Chondrocyte (in vitro differentiated cells): ENCODE measurements around the gene DUS2. TPM values are rescaled to one million over a fixed set of nuclear protein-coding genes. Genes with fewer than 3 reads are reported as not detected.
"Not testable (repeated sequence)": the region's sequence is repeated elsewhere in the genome, so short reads cannot be mapped to it uniquely, and the experiment has no call there.

Source experiments
- DNase-seq: peaks from one replicate; pipeline ENCODE4 v3.0.0; 2021; ENCODE audit warnings: mixed read lengths, low spot score
- H3K27ac Mint-ChIP-seq: one replicate; pipeline ENCODE4 v1.8.0; 2021; ENCODE audit warnings: mild to moderate bottlenecking, moderate library complexity, mixed read lengths; ENCODE audit not compliant: unreplicated experiment
- H3K27me3 Mint-ChIP-seq: 2 replicates; pipeline ENCODE4 v1.8.0; 2021; ENCODE audit warnings: low read depth, mixed read lengths
- H3K36me3 Mint-ChIP-seq: 2 replicates; pipeline ENCODE4 v1.8.0; 2021; ENCODE audit warnings: low read depth, mixed read lengths
- H3K4me1 Mint-ChIP-seq: 2 replicates; pipeline ENCODE4 v1.8.0; 2021; ENCODE audit warnings: low read depth, mild to moderate bottlenecking, mixed read lengths
- H3K4me3 Mint-ChIP-seq: one replicate; pipeline ENCODE4 v1.8.0; 2021; ENCODE audit warnings: mild to moderate bottlenecking, moderate library complexity, mixed read lengths; ENCODE audit not compliant: unreplicated experiment
- H3K9me3 Mint-ChIP-seq: 2 replicates; pipeline ENCODE4 v1.8.0; 2021; ENCODE audit warnings: low read depth, mixed read lengths
- CTCF ChIP-seq: fragments of 200-600 bp; sonication (generic); IDR thresholded peaks from 2 replicates; pipeline ENCODE4 v1.5.0; 2021; ENCODE audit warnings: antibody characterized with exemption, mild to moderate bottlenecking, moderate library complexity
- total RNA-seq: library from RNA; stranded (reverse); gene quantifications from 3 replicates; pipeline ENCODE4 v1.2.1, GENCODE V29; 2021

The DUS2 gene
- total RNA-seq, 1 donor from 2014 or later: 12.2 TPM

- Mint-ChIP-seq H3K27ac (no peak overlapping the region), H3K4me3 (no peak overlapping the region), H3K4me1 (peaks cover 2% of the 10 kb centered on the region), H3K27me3 (no peaks in the 10 kb centered on the region), H3K9me3 (peaks cover 33% of the 10 kb centered on the region), H3K36me3 (peaks cover 14% of the 10 kb centered on the region)
- DNase-seq: no peak
- TF ChIP-seq CTCF: no peak
These were observed 88.3 kb downstream of the DUS2 start for GRCh38 chr16:68111379-68111778.

GRCh38 chr16:68113059-68113761 is 90.1 kb downstream of the DUS2 start:
- Mint-ChIP-seq H3K27me3 (no peaks in the 10 kb centered on the region), H3K36me3 (peaks cover 14% of the 10 kb centered on the region), H3K4me1 (peaks cover 3% of the 10 kb centered on the region), H3K4me3 (no peak overlapping the region), H3K27ac (no peak overlapping the region), H3K9me3 (peaks cover 30% of the 10 kb centered on the region)
- no peak for DNase-seq
- TF ChIP-seq CTCF: no peak

GRCh38 chr16:68113765-68114240 is 90.7 kb downstream of the DUS2 start:
- Mint-ChIP-seq H3K9me3 (peaks cover 24% of the 10 kb centered on the region), H3K27ac (no peak overlapping the region), H3K36me3 (peaks cover 14% of the 10 kb centered on the region), H3K27me3 (no peaks in the 10 kb centered on the region), H3K4me3 (no peak overlapping the region), H3K4me1 (peaks cover 3% of the 10 kb centered on the region)
- TF ChIP-seq CTCF: no peak
- no peak for DNase-seq

GRCh38 chr16:68114939-68115338 is 91.9 kb downstream of the DUS2 start:
- not testable (repeated sequence) for H3K36me3 Mint-ChIP-seq, H3K27ac Mint-ChIP-seq, H3K4me1 Mint-ChIP-seq, DNase-seq, H3K4me3 Mint-ChIP-seq, H3K27me3 Mint-ChIP-seq
- peaks cover 13% of the 10 kb centered on the region for H3K9me3 Mint-ChIP-seq

- Mint-ChIP-seq H3K27me3 (no peaks in the 10 kb centered on the region), H3K4me1 (peaks cover 3% of the 10 kb centered on the region), H3K9me3 (peaks cover 9% of the 10 kb centered on the region), H3K36me3 (peaks cover 4% of the 10 kb centered on the region), H3K4me3 (no peak overlapping the region), H3K27ac (no peak overlapping the region)
- TF ChIP-seq CTCF: no peak
- DNase-seq: no peak
These were observed 92.8 kb downstream of the DUS2 start for GRCh38 chr16:68115851-68116250.
